ENCODE measurements around the gene MYOCD.

MYOCD gene

DNA sequence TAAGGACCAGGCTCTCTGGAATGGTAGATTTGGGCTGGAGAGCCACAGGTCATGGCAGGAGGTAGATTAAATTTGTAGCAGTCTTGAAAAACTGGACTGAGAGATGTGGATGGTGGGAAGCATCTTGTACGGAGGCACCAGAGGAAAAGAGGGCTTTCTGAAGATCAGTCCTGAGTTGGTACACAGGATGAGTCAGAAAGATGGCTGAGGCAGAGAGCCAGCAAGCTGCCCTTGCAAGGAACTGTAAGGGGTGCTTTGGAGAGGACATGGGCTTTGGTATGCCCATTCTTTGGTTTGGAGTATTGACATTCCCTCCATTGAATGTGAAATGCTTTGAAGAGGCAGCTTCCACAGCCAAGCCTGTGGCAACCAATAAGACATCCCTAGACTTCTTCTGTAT lies 55.9 kb downstream of the MYOCD start:
- no peak for DNase-seq

DNA sequence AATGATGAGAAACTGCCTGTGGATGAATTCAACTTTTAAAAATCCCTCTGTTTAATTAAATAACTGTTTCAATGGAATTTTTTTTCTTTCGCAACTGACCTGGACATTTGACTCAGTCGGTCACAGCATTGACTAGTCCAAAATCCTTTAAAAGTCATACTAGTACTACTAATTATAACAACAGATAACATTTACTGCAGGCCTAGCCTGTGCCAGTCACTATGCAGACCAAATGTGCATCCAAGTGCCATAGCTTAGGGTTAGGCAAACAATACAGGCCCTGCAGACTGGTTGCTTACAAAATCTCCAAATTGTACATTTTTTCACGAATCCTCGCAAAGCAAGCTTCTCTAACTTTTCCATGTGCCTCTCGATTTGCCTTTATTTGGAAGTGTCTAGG lies 56.6 kb downstream of the MYOCD start:
- no peak for DNase-seq

DNA sequence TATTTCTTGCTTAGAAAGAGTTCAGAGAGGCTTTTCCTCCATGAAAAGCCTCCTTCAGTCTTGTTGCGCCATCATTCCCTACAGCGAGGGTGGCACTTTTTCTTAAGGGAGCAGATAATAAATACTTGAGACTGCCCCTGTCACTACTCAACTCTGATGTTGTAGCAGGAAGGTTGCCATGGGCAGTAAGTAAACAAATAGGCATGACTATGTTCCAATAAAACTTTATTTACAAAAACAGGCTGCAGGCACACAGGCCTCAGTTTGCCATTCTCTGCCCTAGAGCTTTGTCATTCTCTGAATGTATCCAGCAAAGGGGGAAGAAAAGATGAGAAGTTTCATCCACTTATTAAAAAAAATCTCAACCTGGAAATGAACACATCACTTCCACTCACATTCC lies 60.4 kb downstream of the MYOCD start:
- DNase-seq, result no peak

DNA sequence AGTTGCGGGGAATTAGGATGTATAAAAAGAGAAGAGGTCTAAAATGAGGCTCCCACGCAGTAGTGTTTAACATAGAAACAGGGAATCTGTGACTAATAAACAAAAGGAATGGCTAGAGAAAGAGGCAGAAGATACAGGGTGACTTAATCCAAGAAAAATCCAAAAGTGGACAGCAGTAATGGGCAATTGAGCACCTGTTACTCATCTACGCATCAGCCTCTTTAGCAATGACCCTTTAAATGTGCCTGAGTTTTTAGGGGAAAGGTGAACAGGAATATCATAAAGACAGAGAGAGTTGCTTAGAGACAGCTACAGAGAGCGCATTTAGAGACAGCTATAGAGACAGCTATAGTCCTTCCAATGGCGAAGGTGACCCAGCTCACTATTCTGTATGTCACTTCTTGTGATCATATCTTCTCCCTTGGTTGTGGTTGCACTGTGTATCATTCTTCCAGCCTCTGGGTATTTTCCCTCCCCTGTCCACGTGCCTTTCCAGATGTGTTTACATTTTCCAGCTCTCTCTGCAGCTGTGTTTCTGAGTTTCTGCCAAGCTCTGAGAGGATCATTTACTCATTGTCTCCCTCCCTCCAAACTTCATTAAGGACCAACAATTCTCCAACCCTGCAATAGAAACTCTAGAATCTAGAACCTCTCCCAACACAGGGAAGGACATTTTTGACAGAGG lies 61.5 kb downstream of the MYOCD start:
- no peak for DNase-seq

DNA sequence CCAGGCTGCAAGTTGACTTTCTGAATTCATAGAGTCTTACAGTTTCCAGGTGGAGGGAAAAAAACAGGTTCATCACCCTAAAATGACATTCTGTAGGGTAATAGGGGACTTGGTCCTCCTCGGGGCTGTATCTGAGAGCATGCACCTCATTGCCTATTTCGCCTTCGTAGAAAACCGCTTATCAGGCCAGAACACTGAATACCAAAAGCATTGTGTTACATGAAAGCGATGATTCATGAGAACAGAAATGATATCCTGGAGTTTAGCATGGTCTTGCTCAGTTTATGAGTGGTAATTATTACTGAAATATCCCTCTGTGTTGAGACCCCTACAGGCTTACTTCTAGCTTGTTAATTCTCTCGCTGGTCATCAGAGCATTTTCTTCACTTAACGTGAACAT lies 62.2 kb downstream of the MYOCD start:
- no peak for DNase-seq

DNA sequence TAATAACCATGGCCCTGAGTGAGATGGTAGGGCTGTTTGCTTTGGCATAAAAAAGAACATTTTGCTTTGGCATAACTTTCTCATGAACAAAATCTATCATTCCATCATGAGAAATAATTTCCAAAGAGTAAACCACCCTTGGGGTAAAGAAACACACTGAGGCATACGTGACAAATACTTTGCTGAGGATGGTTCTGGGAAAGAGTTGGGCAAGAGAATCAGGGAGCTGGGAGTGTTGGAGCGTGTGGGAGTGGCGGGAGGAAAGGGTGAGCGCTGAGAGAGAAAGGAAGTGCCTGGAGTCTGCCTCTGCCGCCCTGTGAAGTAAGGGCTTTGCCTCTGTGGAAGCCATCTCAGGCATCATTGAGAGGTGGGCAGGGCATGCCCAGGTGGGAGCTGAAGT lies 63.4 kb downstream of the MYOCD start:
- DNase-seq, result no peak

DNA sequence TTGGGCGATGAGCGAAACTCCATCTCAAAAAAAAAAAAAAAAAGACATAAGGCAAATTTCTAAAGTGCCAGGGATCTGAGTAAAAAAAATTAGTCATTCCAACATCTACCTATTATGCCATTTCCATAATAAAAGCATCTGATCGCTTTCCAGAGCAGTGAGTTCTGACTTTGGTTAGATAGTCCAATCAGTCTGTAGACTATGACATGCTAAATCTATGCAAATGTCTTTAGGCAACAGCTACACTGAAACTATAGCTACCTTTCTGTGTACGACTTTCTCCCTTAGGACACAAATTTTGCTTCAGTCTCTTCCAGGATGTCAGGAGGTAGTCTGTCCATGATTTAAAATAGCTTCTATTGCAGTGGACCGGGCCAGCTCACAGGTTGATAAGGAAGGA lies 64.7 kb downstream of the MYOCD start:
- no peak for DNase-seq

DNA sequence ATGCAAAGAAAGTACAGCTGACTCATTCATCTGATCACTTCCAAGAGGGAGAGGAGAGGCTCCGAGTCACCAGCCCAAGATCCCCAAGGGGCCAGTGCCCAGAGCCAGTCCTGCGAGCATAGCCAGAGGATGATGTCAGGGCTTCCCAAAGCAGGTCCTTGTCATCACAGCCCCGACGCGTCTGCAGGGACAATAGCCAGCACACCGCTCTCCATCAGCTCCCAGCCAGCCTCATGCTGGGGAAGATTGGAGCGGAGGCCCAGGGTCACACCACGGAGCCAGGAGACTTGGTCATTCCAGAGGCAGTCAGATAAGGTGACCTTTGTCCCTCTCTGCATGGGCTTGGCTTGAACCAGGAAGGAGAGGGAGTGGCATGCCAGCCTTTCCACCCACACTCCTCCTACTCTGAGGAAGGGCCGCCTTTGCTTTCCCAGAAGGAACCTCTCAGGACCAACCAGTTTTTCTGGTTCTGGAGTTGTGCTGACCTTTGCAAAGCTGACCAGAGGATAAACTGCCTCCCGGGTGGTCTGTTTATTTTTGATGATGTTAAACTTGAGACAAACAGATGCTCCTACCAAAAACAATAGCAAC lies 65.3 kb downstream of the MYOCD start:
- no peak for DNase-seq

DNA sequence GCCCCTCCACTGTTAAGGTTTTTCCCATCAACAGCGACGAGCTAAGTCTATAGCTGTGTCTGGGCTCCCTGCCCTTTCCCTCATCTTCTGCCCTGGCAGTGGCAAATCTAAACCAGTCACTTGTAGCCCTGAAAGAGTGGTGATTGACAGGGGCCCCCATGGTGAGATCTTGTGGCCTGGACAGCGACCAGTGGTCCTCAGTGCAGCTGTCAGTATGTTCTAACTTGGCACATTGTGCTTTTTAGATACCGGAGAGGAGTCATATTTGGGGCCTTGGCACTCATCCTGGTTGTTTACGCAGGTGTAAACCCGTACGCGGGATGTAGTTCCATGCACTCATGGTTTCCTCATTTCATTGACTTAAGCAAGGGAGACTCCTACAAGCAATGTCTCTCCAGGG lies 66.1 kb downstream of the MYOCD start:
- no peak for DNase-seq

DNA sequence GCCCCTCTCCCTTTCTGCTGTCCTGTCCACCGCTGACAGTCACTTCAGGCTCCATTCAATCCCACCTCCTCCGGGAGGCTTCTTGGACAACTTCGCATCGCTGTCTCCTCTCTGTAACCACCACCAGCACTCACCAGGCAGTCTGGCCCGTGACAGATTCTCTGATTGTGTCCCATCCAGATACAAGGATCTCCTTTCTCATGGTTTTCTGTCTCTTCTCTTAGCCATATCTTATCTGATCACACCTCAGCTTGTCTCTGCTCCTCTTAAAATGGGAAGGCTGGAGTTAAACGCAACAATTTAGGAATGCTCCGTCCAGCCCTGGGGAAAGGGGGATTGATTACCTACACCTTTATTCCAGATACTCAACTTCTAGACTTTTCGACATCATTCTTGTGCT lies 66.7 kb downstream of the MYOCD start:
- no peak for DNase-seq

DNA sequence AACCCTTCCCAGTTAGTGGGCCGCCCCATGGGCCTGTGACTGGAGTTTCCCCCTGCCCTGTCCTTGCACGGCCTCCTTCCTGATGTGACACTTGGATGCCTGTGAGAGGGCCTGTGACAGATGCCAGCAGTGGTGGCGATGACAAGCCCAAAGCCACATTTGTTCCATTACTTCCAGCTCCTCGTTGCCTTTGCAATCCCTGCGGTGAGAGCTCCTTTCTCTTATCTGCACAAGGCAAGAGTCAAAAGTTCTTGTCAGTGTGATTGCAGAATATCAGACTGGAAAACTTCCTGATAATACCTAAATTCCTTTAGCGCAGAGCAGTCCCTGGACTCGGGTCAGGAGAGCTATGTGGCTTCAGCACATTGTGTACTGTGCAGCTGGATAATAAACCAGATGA lies 69.2 kb downstream of the MYOCD start:
- DNase-seq, result no peak

DNA sequence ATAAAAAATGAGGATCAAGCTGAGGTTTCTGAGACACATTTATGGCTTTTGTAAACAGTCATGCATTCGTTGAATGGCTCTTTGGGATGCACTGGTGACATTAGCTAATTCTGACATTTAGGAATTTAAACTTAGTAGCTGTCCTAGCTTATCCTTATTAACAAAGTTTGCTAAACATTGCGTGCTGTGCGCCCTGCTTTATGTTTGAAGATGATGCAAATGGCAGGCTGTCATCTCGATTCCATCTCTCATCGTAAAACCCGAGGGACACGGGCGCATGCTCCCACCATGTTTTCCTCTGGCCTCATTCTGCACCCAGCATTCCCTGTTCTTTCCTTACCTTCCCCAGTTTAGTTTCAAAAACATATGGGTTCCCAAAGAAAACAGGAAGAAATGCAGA lies 69.8 kb downstream of the MYOCD start:
- DNase-seq, result no peak

DNA sequence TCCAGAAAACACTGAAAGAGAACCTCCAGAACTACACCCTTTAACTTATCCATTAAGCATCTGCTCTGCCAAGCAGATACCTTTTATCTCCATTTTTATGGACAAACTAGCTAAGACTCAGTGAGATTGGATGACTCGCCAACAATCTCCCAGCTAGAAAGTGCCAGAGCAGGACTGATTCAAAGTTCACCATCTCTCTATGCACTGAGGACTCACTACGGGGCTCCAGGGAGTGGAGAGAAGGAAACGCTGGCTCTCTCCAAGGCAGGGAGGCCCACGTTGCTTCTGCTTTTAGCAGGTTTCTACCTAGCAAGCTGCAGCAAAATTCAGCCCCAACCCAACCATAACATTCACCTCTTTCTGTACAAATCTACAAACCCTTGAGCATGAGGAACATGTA lies 70.8 kb downstream of the MYOCD start:
- no peak for DNase-seq

DNA sequence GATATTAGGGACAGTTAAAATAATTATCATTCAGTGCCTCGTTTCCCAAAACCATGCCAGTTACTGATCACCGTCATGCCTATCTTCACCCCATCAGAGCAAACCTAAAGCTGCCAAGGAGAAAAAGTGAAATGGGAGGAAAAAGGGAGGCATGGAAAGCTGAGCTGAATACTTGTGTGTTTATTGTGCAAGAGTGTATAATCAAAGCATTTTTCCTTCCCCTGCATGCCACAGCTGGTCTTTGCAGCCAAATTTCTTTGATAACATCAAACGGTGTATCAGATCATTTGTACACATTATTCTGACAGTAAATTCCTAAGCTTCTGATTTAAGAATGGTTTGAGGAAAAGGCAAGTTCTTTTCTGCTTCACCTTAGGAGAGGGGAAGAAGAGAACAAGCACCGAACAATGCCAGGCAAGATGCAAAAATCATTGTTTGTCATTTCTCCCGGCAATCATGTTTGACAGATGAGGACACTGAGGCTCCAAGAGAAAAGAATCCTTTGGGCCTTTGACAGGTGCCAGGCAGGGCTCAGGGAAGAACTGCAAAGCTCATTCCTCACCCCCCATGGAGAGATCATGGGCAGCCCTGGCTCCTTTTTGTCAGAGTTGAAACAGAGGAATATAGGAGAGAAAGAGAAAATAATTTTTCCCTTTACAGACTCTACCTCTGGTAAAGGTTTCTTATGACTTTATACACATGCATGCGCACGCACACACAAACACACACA lies 72.2 kb downstream of the MYOCD start:
- no peak for DNase-seq

DNA sequence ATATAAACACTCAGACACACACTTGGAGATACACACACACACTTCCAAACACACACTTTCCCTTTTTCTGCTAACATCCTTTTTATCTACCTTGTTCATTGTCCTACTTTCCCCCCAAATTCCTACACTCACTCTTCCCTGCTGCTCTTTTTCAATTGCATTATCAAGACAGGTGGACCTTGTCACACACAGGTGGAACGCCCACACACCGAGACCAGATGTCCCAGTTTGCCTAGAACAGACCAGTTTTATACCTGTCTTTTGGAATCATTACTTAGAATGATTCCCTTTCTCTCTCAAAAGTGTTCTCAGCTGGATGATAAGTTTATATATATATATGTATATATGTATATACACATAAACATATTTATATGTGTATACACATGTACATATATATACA lies 72.9 kb downstream of the MYOCD start:
- DNase-seq, result no peak

DNA sequence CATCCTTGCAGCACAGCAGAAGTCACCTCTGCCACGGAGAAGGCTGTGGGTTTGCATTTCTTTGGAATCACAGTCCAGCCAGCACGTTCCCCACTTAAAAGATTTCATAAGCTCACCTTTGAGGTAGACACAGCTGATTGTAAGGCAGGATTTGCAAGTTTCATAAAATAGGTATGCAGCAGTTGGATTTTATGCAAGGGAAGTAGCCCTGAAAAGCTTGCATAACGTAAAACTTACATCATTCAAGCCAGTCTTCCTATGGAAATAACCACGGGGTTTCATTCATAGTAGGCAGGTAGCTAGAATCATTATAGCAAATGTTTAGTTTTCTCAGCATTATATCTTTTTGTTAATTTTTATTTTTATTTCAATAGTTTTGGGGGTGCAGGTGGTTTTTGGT lies 73.8 kb downstream of the MYOCD start:
- DNase-seq, result no peak

DNA sequence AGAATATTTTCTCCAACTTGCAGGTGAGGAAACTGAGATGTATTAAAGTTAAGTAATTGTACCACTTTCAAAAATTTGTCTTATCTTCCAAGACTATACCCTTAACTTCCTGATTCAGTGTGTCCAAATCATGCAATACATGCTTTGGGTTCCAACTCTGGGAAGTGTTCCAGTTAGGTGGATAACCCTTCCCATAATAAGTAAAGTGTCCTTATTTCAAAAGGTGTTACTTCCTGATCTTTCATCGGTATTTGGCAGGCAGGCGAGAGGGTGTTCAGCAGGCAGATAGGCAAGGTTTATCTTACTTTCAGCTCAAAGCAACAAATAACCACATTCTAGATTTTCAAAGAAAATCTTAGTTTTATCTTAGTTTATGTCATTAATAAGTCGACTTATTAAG lies 77.4 kb downstream of the MYOCD start:
- no peak for DNase-seq

DNA sequence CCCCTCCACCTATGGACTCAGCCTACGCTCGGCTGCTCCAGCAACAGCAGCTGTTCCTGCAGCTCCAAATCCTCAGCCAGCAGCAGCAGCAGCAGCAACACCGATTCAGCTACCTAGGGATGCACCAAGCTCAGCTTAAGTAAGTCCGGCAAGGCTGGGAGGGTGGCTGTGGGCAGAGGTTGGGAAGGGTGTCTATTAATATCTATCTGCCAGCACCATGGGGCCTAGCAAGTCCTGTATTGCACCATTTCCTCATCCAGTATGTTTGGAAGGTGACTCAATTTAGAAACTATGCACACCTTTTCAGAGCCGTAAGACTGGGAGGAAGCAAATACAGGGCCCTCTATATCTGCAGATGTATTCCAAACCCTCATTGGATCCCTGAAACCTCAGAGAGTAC lies 78.6 kb downstream of the MYOCD start:
- no peak for DNase-seq

DNA sequence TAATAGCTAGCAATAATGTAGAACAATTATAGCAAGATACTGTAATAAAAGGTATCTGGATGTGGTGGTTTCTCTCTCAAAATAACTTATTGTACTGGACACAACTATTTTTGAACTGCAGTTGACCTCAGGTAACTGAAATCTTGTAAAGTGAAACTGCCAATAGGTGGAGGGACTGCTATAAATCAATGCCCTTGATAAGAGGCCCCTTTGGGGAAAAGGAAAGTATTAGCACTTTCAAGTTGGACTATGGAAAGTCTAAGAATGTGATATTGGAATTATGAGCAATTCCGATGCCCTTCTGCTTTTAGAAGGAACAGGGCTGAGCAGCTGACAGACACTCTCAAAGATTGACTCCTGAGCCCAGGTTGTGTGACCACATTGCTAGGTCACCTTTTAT lies 79.1 kb downstream of the MYOCD start:
- no peak for DNase-seq

DNA sequence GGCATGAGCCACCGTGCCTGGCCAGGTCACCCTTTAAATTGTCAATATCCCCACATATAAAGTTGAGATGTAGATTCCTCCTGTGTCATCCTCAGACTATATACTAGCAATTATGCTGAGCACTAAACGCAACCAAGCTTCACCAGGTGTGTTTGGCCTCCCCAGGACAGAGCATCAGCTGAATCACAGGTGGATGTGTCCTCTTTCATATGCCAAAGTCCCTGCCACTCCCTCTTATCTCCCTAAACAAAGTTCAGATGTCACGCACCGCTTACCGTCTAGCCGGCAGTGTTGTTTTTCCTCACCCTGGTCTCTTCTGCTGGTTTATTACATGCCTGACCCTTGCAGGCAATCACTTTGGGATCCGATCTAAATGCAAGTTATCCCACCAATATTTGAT lies 79.8 kb downstream of the MYOCD start:
- no peak for DNase-seq

DNA sequence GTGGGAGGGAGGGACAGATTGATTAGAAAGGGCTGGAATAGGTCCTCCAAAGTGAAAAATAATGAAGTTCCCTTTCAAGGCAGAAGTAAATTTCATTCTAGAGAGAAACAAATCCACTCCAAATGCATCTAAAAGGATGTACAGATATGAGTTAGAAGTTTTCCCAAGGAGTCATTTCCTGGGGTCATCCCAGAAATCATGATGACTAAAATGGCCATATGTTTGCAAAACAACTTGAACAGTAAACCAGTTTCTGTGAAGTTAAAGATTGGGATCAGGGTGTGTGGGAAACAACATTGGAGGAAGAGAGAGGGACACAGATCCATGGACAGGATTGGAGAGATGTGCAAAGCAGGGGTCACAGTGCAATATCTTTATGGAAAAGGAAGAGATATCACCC lies 91.1 kb downstream of the MYOCD start:
- no peak for DNase-seq

DNA sequence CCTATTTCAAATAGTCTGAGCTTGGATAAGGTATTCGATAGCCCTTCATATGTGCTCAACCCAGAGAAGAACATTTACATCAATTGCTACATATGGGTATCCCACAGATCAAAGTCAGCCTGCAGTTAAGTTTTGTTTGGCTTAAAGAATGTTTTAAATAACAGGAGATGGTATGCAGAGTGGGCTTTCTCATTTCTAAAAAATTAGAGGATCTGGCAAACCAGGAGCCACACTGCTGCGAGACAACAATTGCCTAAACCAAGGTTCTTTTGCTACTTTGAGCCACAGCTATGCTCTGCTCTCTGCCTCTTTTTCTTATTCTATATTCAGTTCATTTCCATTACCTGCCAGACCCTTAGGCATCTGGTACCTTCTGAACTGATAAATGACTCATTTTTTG lies 93.4 kb downstream of the MYOCD start:
- DNase-seq, result no peak

DNA sequence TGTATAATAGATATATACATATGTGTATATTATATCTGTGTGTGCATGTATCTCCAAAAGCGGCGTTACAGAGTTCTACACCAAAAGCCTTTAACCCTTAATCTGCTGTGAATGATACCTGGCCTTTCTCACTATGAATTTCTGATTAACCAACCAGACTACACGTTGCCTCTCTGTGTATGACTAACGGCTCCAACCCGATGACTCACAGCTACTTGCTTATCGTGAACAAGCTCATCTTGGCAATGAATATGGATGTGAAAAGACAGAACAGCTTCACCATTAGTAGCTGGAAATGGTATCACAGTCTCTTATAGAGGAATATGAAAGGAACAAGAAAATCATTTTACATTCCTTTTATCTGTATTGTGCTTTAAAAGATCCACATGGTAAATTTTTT lies 99.9 kb downstream of the MYOCD start:
- DNase-seq, result no peak

DNA sequence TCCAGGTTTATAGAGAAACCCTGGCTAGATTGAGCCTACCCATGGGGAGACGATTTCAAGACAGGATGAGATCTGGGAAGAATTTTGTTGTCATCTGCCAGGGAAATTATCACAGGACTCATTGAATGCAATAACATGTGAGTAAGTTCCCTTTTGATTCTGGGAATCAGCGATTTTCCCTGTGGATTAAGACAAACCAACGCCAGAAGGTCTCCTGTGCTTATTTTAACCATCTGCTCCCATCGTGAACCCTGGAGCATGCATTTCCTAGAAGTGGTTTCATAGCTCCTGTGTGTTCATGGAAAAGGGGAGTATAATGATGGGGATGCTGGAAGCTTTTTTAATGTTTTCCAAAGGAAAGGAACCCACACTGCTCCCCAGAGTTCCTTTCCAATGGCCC lies 102.6 kb downstream of the MYOCD start:
- DNase-seq, result no peak

DNA sequence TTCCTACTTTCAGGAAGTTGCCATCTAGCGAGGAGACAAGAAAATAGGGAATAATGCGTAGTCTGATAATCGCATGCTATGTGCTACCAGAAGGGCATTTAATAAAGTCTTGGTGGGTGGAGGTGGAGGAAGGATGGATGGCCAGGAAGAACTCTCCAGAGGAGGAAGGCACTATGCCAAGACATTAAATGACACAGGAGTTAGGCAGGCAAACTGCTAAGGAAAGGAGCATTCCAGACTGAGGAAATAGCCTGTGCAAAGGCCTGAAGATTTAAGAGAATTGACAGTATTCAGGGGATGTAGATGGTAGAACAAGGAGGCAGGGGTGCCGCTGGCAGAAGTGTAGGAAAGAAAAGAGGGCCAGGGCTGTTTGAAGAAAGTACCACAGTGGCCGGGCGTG lies 104.3 kb downstream of the MYOCD start:
- DNase-seq, result no peak

Measured in NCI-H446 (cell line).